K562 (cell line): ENCODE results near the gene NOP16. TPM values are rescaled to one million over a fixed set of nuclear protein-coding genes. Genes with fewer than 3 reads are reported as not detected.
A peak's percentile ranks its signal among the peaks of the same experiment; 100 is the strongest.

Experiments used
- GATAD2A ChIP-seq: fragments of 450-650 bp; IDR thresholded peaks from 2 replicates; pipeline ENCODE4 v1.6.1; 2017
- KDM4B ChIP-seq, 2 experiments: fragments of 450-650 bp in 1 of 2; sonication (generic) in 1 of 2; IDR thresholded peaks; 2 replicates each; pipeline ENCODE4 v1.6.1; 2016 to 2017; ENCODE audit warnings: borderline replicate concordance in 2 of 2, antibody characterized with exemption in 1 of 2, low read depth in 1 of 2, mild to moderate bottlenecking in 1 of 2
- KLF1 ChIP-seq: fragments of 450-650 bp; IDR thresholded peaks from 2 replicates; pipeline ENCODE4 v1.6.1; 2016; ENCODE audit warnings: missing genetic modification characterization, missing compliant biosample characterization
- KLF13 ChIP-seq: fragments of 450-650 bp; IDR thresholded peaks from 2 replicates; pipeline ENCODE4 v1.6.1; 2016; ENCODE audit warnings: missing genetic modification characterization, low read depth, mild to moderate bottlenecking, missing compliant biosample characterization, moderate library complexity, borderline replicate concordance
- MAFF ChIP-seq: IDR thresholded peaks from 2 replicates; pipeline ENCODE4 v1.6.1; 2012; ENCODE audit warnings: low read length, improper control_type of control experiment
- MLLT1 ChIP-seq, 2 experiments: fragments of 450-650 bp; IDR thresholded peaks; 2 replicates each; pipeline ENCODE4 v1.6.1; 2016
- NCOR1 ChIP-seq: fragments of 450-650 bp; IDR thresholded peaks from 2 replicates; pipeline ENCODE4 v1.6.1; 2016; ENCODE audit warnings: mild to moderate bottlenecking, moderate library complexity
- PTBP1 ChIP-seq: fragments of 200-400 bp; formaldehyde crosslinking; IDR thresholded peaks from 2 replicates; pipeline ENCODE4 v1.6.1; 2017; ENCODE audit warnings: low read depth, low read length
- TCF3 ChIP-seq: sonication (generic); formaldehyde crosslinking; IDR thresholded peaks from 2 replicates; pipeline ENCODE4 v1.4.0; 2020; ENCODE audit warnings: mild to moderate bottlenecking, missing genetic modification reagents
- YY1 ChIP-seq, 3 experiments: IDR thresholded peaks; 2 replicates each; pipeline ENCODE4 v1.6.1; 2011; ENCODE audit warnings: low read length in 2 of 3, mild to moderate bottlenecking in 2 of 3, moderate library complexity in 2 of 3, borderline replicate concordance in 1 of 3, control low read depth in 1 of 3, low read depth in 1 of 3; ENCODE audit not compliant: insufficient read depth in 3 of 3, insufficient replicate concordance in 2 of 3, control insufficient read depth in 1 of 3, insufficient read length in 1 of 3; ENCODE audit errors: extremely low read depth in 1 of 3
- ZNF175 ChIP-seq: fragments of 200-800 bp; sonication (Bioruptor generic); IDR thresholded peaks from 2 replicates; pipeline ENCODE4 v1.6.1; 2016; ENCODE audit warnings: low read depth, mild to moderate bottlenecking, missing genetic modification characterization, missing compliant biosample characterization
- polyA plus RNA-seq, 8 experiments: library from polyadenylated mRNA; depleted of rRNA in 4 of 8; stranded (reverse) in 5 of 8; unstranded in 3 of 8; fragments of >200 nt; fragmentation: Nextera tagmentation in 2 of 8; fragmentation: Illumina TruSeq in 1 of 8; extraction: Ambion mirVana in 2 of 8; extraction: Trizol in 1 of 8; gene quantifications; 2 replicates each; pipeline versions ENCODE4 v1.2.1 to v1.2.3, GENCODE V29; 2011 to 2014; ENCODE audit warnings: inconsistent platforms in 1 of 8, missing spikeins in 1 of 8
- total RNA-seq, 7 experiments: library from RNA; depleted of rRNA in 6 of 7; stranded (reverse); fragments of >200 nt in 6 of 7; fragmentation: Illumina TruSeq in 2 of 7; extraction: Trizol in 2 of 7; gene quantifications; 2 replicates each; pipeline versions ENCODE4 v1.2.1 to v1.2.3, GENCODE V29; 2011 to 2021; ENCODE audit warnings: low replicate concordance in 1 of 7
- TF ChIP-seq, protein P1 (sequence below): conservative IDR thresholded peaks from 2 replicates; pipeline ENCODE4 v1.6.1; 2011; ENCODE audit warnings: low read depth, mild to moderate bottlenecking, low read length; ENCODE audit not compliant: control insufficient read depth
- TF ChIP-seq, protein P2 (sequence below): fragments of 250-450 bp; sonication (Bioruptor Pico); IDR thresholded peaks from 2 replicates; pipeline ENCODE4 v1.8.0; 2022; ENCODE audit warnings: moderate library complexity, mild to moderate bottlenecking, inconsistent platforms
- TF ChIP-seq, protein P3 (sequence below): fragments of 150-350 bp; IDR thresholded peaks from 2 replicates; pipeline ENCODE4 v1.6.1; 2014; ENCODE audit warnings: low read depth, mild to moderate bottlenecking, low read length, borderline replicate concordance
- TF ChIP-seq, protein P4 (sequence below): fragments of 450-650 bp; IDR thresholded peaks from 2 replicates; pipeline ENCODE4 v1.7.0; 2016; ENCODE audit warnings: borderline replicate concordance

Gene NOP16
- total and polyA plus RNA-seq, 9 of the 15 experiments (the other 6 are each of a cell fraction or from before 2014, with no cell fraction given): 92.5 to 342 (median 148) TPM

DNA sequence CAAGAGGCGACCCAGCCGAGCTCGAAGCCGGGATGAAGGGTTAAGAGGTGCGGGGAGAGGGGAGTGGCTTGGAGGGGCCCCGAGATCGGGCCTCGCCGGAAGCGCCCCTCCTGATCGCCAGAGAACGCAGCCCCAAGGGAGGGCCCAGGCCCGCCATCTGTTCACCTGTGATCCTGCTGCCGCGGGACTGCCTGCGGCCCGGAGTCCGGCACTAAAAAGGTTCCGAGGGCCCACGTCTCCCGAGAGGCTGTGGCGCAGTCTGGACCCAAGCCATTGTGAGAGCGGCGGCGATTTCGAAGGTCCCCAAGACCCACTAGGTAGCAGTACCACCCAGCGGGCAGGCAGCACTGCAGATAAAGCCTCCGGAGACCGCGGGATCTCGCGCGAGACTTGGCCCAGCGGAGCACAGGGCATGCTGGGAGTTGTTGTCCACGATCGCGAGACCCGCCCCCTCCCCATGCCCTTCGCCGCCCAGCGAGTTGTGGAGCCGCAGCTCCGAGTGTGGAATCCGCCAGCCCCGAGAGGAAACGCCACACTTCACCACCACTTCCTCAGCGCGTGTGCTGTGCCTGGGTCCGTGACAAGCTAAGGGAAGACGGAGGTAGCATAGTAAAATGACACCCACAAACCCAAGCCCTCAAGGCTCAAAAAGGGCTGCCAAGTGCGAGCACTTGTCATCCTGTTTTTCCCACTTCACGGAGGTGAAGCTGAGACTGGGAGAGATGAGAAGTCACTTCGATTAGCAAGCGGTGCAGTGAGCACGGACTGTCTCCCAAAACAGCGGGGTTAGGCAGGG lies 26.8 kb downstream of the NOP16 start, which contains the start of gene KIAA1191 (continued):
- TF ChIP-seq, protein P1, sequence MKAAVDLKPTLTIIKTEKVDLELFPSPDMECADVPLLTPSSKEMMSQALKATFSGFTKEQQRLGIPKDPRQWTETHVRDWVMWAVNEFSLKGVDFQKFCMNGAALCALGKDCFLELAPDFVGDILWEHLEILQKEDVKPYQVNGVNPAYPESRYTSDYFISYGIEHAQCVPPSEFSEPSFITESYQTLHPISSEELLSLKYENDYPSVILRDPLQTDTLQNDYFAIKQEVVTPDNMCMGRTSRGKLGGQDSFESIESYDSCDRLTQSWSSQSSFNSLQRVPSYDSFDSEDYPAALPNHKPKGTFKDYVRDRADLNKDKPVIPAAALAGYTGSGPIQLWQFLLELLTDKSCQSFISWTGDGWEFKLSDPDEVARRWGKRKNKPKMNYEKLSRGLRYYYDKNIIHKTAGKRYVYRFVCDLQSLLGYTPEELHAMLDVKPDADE: peak; percentile 87; the same call in 1 of the 2 replicates
- TF ChIP-seq, protein P2, sequence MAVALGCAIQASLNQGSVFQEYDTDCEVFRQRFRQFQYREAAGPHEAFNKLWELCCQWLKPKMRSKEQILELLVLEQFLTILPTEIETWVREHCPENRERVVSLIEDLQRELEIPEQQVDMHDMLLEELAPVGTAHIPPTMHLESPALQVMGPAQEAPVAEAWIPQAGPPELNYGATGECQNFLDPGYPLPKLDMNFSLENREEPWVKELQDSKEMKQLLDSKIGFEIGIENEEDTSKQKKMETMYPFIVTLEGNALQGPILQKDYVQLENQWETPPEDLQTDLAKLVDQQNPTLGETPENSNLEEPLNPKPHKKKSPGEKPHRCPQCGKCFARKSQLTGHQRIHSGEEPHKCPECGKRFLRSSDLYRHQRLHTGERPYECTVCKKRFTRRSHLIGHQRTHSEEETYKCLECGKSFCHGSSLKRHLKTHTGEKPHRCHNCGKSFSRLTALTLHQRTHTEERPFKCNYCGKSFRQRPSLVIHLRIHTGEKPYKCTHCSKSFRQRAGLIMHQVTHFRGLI: no peak
- TF ChIP-seq GATAD2A: 0 out of 2 replicates have a peak, but pooled peaks have one; percentile 3
- 0 out of 2 replicates have a peak, but pooled peaks have one; percentile 19 for TF ChIP-seq TCF3 (CRISPR knock-in tag)
- TF ChIP-seq NCOR1: no peak
- peak; percentile 85 for TF ChIP-seq KLF13 (tag)
- 0 out of 4 replicates have a peak, but pooled peaks of 1 of the 2 experiments have one; percentile 52 for TF ChIP-seq MLLT1 (IDR thresholded peaks at IDR 0.05)
- TF ChIP-seq, protein P3, sequence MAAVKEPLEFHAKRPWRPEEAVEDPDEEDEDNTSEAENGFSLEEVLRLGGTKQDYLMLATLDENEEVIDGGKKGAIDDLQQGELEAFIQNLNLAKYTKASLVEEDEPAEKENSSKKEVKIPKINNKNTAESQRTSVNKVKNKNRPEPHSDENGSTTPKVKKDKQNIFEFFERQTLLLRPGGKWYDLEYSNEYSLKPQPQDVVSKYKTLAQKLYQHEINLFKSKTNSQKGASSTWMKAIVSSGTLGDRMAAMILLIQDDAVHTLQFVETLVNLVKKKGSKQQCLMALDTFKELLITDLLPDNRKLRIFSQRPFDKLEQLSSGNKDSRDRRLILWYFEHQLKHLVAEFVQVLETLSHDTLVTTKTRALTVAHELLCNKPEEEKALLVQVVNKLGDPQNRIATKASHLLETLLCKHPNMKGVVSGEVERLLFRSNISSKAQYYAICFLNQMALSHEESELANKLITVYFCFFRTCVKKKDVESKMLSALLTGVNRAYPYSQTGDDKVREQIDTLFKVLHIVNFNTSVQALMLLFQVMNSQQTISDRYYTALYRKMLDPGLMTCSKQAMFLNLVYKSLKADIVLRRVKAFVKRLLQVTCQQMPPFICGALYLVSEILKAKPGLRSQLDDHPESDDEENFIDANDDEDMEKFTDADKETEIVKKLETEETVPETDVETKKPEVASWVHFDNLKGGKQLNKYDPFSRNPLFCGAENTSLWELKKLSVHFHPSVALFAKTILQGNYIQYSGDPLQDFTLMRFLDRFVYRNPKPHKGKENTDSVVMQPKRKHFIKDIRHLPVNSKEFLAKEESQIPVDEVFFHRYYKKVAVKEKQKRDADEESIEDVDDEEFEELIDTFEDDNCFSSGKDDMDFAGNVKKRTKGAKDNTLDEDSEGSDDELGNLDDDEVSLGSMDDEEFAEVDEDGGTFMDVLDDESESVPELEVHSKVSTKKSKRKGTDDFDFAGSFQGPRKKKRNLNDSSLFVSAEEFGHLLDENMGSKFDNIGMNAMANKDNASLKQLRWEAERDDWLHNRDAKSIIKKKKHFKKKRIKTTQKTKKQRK: no peak
- TF ChIP-seq KLF1: peak; percentile 47; the same call in 1 of the 2 replicates
- TF ChIP-seq KDM4B (IDR thresholded peaks at IDR 0.05; ENCODE audit: borderline replicate concordance in 2 of 2, low read depth in 1 of 2): no peak
- 0 out of 2 replicates have a peak, but pooled peaks have one; percentile 39 for TF ChIP-seq ZNF175 (CRISPR knock-in tag)
- no peak for TF ChIP-seq PTBP1
- peak in 2 of 3 experiments; percentile 32 to 51 for TF ChIP-seq YY1 (IDR thresholded peaks at IDR 0.05; ENCODE audit: borderline replicate concordance in 1 of 3, control insufficient read depth in 1 of 3, extremely low read depth in 1 of 3, insufficient read depth in 3 of 3, insufficient read length in 1 of 3, insufficient replicate concordance in 2 of 3, low read depth in 1 of 3, low read length in 2 of 3)
- TF ChIP-seq MAFF: peak; percentile 49; the same call in 1 of the 2 replicates
- TF ChIP-seq, protein P4, sequence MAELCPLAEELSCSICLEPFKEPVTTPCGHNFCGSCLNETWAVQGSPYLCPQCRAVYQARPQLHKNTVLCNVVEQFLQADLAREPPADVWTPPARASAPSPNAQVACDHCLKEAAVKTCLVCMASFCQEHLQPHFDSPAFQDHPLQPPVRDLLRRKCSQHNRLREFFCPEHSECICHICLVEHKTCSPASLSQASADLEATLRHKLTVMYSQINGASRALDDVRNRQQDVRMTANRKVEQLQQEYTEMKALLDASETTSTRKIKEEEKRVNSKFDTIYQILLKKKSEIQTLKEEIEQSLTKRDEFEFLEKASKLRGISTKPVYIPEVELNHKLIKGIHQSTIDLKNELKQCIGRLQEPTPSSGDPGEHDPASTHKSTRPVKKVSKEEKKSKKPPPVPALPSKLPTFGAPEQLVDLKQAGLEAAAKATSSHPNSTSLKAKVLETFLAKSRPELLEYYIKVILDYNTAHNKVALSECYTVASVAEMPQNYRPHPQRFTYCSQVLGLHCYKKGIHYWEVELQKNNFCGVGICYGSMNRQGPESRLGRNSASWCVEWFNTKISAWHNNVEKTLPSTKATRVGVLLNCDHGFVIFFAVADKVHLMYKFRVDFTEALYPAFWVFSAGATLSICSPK: no peak
